Amniotic epithelial cell (primary cell): ENCODE measurements around the gene MLPH.

Source experiments
- DNase-seq: peaks from one replicate; pipeline ENCODE4 v3.0.0-alpha.2; 2010; ENCODE audit warnings: low read depth

MLPH gene

DNA sequence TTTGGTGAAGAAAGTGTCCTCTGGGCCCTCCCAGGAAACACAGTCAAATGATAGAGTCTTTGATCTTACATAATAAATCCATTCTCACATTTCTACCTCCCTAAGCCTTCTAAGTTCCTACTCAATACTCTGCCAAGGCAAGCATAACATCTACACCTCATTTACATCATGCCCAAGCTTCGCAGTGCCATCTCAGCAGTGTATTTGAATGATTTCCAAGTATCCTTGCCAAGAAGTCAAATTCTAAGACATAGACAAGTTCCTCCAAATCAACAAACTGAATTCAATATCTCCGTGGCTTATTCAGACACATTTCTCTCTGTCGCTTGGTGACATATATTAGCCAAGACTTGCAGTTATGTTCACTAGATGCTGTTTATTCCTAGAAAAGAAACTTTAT is 8.1 kb upstream of the MLPH start:
- DNase-seq, result no peak

DNA sequence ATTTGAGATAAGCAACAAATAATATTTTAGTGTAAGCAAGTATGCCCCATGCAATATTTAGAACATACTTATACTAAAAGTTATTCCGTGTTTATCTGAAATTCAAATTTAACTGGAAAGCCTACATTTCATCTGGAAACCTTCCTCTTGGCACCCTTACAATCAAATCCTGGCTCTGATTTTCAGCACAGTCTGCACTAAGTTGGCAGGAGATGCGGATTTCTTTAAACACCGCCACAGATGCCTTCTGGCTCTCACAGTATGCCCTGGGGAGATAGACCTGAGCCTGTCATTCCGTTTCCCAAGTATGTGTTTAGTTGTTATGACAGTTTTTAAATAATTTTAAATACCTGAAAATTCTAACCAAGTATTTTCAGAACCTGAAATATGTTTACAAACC is 7.3 kb upstream of the MLPH start:
- no peak for DNase-seq

DNA sequence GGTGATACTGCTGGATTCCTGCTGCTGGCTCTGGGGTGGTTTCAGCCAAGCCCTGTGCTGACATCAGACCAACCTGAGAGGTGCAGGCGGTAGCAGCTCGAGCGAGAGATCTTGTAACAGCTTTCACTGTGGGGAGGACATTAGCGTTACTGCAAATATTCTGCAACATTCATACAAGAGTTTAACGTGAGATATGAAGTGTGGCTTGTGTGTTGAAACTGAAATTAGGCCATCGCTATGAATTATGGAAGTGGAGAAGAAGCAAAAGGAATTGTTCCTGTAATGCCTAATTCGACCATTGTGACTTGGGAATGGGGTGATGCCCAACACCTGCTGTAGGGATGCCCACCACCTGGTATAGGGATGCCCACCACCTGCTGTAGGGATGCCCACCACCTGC is 6.5 kb upstream of the MLPH start:
- no peak for DNase-seq

GRCh38 chr2:237480988-237481525 is 6.0 kb upstream of the MLPH start:
- DNase-seq, result no peak

DNA sequence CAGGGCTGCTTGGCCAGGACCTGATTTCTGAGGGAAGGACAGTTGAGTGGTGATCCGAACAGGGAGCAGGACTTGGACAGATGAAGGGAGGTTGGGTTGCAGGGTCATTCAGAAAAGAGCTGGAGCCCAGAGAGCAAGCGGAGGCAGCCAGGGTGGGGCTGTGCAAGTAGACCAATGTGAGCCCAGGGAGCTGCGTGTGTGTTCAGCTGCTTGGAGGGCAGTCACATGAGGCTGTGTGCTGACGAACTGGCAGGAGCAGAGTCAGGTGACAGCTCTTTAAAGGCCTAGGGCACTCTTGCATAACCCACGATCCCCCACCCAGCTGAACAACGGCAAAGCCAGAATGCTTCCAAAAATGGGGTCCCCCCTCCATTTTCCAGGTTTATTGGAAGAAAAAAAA is 4.6 kb upstream of the MLPH start:
- DNase-seq, result peak; percentile 35

GRCh38 chr2:237483018-237483731 is 3.9 kb upstream of the MLPH start:
- DNase-seq, result peak; percentile 60

DNA sequence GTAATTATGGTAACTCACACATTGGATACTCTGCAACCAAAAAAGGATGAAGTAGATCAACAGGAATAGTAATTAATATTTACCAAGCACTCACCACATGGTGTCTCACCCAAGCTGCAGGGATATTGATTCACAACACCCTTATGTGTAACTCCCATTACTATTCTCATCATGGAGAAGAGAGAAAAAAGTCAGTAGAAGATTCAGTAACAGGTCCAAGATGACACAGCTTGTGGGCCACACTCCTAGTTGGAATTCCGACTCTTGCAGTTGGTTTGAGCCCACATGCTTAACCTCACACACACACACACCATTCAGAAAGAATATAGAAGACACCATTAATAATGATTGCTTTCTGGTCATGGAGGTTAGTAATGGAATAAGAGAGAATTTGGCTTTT is 1.7 kb upstream of the MLPH start:
- no peak for DNase-seq

DNA sequence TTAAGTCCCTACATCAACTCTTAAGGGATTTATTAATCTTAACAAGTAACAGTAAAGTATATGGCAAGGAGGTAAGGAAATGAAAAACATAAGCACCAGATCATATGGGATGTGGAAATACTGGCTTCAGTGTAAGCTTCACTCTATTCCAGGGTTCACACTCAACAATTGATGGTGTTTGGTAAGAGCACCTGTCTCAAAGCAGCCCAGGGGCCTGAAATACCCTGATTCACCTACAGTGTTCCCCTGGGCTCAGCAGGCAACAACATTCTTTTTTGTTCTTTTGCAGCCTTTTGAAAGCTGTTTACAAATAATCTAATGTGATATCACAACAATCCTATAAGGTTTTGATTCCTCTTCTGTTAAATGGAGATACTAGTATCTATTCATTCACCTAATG is 1.2 kb upstream of the MLPH start:
- no peak for DNase-seq

GRCh38 chr2:237486334-237486818 is 675 bp upstream of the MLPH start:
- no peak for DNase-seq

GRCh38 chr2:237487496-237487895 is 445 bp downstream of the MLPH start:
- no peak for DNase-seq

- no peak for DNase-seq
These were observed 1.2 kb downstream of the MLPH start for GRCh38 chr2:237488295-237488694.

GRCh38 chr2:237488901-237489860 is 2.1 kb downstream of the MLPH start:
- no peak for DNase-seq

- no peak for DNase-seq
These were observed 3.1 kb downstream of the MLPH start for GRCh38 chr2:237490009-237490711.

- no peak for DNase-seq
These were observed 3.7 kb downstream of the MLPH start for GRCh38 chr2:237490795-237491194.

GRCh38 chr2:237491515-237492118 is 4.6 kb downstream of the MLPH start:
- no peak for DNase-seq

GRCh38 chr2:237492137-237492890 is 5.3 kb downstream of the MLPH start:
- DNase-seq, result no peak

- no peak for DNase-seq
These were observed 7.0 kb downstream of the MLPH start for GRCh38 chr2:237494066-237494465.

GRCh38 chr2:237495521-237496117 is 8.6 kb downstream of the MLPH start:
- no peak for DNase-seq

DNA sequence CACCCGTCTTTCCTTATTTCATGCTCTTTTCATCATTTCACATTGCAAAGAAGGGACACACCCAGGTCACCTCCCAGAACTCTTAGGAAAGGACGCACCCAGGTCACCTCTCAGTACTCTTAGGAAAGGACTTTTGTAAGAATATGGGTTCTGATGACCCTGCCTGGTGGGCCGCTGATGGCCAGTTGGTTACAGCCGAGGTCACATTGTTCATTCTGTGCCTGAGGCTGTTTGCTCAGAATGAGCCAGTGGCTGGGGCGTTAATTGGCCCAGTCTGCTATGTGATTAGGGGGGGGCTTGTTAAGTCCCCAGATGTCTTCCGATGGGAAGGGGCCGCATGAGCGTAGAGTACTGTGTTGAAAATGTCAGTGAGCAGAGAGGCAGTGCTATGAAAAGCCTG is 9.4 kb downstream of the MLPH start:
- DNase-seq, result no peak

GRCh38 chr2:237497009-237497837 is 10.2 kb downstream of the MLPH start:
- no peak for DNase-seq
